ENCODE data around the gene APOBEC2. TPM values are rescaled to one million over a fixed set of nuclear protein-coding genes. Genes with fewer than 3 reads are reported as not detected.

Gene APOBEC2
- total and polyA plus RNA-seq, 2 donors from 2014 or later, result not detected

DNA sequence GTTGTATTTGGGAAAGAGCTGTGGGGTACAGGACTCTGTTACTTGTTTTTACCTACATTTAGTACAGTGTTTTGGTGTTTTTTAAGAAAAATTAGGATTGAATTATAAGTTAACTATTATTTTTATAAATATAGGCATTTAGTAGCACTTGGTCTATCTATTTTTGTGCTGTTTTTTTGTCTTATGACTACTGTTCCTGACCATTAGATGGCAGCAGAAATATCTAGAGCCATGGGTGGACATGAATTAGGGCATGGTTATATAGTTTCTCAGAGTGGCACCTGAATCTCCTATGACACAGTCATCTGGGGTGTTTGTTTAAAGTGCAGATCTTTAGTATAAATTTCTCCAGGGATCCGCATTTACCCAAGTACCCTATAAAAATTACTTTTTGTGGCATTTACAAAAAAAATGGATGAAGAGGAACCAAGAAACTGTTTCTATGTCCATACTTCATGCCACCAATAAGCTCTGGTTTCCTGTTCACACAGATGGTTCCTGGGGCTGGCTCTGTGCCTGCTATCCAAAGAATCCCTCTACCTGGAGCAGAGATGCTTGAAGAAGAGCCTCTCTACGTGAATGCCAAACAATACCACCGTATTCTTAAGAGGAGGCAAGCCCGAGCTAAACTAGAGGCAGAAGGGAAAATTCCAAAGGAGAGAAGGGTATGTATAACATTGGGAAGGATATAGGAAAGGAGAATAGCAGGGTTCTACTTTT lies 39.6 kb downstream of the APOBEC2 start:
- no peak overlapping the region for H3K27ac ChIP-seq (ENCODE audit: low read depth in 2 of 2, low read length in 2 of 2)

DNA sequence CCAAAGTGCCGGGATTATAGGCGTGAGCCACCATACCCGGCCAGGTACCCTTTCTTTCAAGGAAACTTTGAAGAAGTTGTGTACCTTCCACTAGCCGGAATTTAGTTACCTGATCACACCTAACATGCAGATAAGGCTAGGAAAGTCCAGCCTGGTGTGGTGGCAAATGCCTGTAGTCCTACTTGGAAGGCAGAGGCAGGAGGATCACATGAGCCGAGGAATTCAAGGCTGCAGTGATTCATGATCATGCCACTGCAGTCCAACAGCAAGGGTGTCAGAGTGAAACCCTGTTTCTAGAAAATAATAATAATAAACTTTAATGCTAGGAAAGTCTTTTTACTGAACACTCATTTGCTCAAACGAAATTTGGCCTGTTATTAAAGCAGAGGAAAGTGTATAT lies 40.7 kb downstream of the APOBEC2 start:
- no peaks in the 10 kb centered on the region for H3K27me3 ChIP-seq (ENCODE audit: control insufficient read depth, insufficient read depth, low read length)
- no peaks in the 10 kb centered on the region for H3K9me3 ChIP-seq (ENCODE audit: control insufficient read depth in 2 of 3, insufficient read depth in 1 of 3, low read length in 3 of 3)
- DNase-seq (no peak), FAIRE-seq (no peak)
- TF ChIP-seq, protein P1, sequence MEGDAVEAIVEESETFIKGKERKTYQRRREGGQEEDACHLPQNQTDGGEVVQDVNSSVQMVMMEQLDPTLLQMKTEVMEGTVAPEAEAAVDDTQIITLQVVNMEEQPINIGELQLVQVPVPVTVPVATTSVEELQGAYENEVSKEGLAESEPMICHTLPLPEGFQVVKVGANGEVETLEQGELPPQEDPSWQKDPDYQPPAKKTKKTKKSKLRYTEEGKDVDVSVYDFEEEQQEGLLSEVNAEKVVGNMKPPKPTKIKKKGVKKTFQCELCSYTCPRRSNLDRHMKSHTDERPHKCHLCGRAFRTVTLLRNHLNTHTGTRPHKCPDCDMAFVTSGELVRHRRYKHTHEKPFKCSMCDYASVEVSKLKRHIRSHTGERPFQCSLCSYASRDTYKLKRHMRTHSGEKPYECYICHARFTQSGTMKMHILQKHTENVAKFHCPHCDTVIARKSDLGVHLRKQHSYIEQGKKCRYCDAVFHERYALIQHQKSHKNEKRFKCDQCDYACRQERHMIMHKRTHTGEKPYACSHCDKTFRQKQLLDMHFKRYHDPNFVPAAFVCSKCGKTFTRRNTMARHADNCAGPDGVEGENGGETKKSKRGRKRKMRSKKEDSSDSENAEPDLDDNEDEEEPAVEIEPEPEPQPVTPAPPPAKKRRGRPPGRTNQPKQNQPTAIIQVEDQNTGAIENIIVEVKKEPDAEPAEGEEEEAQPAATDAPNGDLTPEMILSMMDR (IDR thresholded peaks at IDR 0.05; ENCODE audit: borderline replicate concordance, extremely low read depth, insufficient read depth), result no peak
- no peaks in the 10 kb centered on the region for H3K4me1 ChIP-seq (ENCODE audit: control insufficient read depth in 2 of 3, insufficient read depth in 2 of 3, low read depth in 1 of 3, low read length in 3 of 3)
- intact Hi-C loops (cut with DNase I), result no loop called here
- H3K36me3 ChIP-seq (ENCODE audit: control insufficient read depth in 2 of 3, insufficient read depth in 3 of 3, low read length in 3 of 3), result peaks cover 25 to 74% (median 55%) of the 10 kb centered on the region in 3 donors
- no peak overlapping the region for H3K27ac ChIP-seq (ENCODE audit: low read depth in 2 of 2, low read length in 2 of 2)
- H3K4me3 ChIP-seq (ENCODE audit: low read length in 3 of 3), result no peak overlapping the region
- no peak overlapping the region for H3K9ac ChIP-seq (ENCODE audit: low read length in 3 of 3)

More for the DNA sequence above, 39.6 kb downstream of the APOBEC2 start:
- Histone ChIP-seq H3K4me1 (ENCODE audit: control insufficient read depth in 2 of 3, insufficient read depth in 2 of 3, low read depth in 1 of 3, low read length in 3 of 3) (no peaks in the 10 kb centered on the region), H3K27me3 (ENCODE audit: control insufficient read depth, insufficient read depth, low read length) (no peaks in the 10 kb centered on the region), H3K9ac (ENCODE audit: low read length in 3 of 3) (no peak overlapping the region), H3K4me3 (ENCODE audit: low read length in 3 of 3) (no peak overlapping the region), H3K9me3 (ENCODE audit: control insufficient read depth in 2 of 3, insufficient read depth in 1 of 3, low read length in 3 of 3) (no peaks in the 10 kb centered on the region), H3K36me3 (ENCODE audit: control insufficient read depth in 2 of 3, insufficient read depth in 3 of 3, low read length in 3 of 3) (peaks cover 25 to 66% (median 49%) of the 10 kb centered on the region in 3 donors)
- TF ChIP-seq, protein P1 (IDR thresholded peaks at IDR 0.05; ENCODE audit: borderline replicate concordance, extremely low read depth, insufficient read depth), result no peak
- DNase-seq (peak in 1 of 5 donors; percentile 51), FAIRE-seq (no peak)
- intact Hi-C loops (cut with DNase I), result no loop called here

DNA sequence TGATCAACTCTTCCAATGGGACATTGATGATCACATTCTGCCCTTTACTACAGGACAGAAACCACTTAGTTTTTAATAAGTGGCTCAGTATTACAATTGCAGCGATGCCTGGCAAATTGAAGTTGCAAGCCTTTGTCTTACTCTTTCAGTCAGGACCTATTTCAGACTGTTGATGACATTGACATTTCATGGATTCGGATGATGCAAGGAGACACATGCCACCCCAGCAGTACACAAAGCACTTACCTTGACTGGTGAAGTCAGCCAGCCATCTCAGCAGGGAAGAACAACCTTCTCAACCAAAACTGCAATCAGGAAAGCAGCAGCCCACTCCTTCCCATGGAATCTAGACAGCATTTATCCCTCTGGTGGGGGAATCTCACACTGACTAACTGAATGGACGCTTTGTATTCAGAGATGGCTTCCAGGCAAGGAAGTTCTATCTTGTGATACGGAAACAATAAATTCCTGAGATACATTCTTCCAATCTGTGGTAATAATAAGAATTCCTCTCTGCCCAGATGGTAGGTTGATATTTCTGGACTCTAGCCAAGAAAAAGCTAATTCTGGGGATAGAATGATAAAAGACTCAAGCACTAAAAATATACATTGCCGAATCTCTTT lies 44.6 kb downstream of the APOBEC2 start:
- TF ChIP-seq, protein P1 (IDR thresholded peaks at IDR 0.05; ENCODE audit: borderline replicate concordance, extremely low read depth, insufficient read depth), result no peak
- Histone ChIP-seq H3K27me3 (ENCODE audit: control insufficient read depth, insufficient read depth, low read length) (no peaks in the 10 kb centered on the region), H3K27ac (ENCODE audit: low read depth in 2 of 2, low read length in 2 of 2) (no peak overlapping the region), H3K9ac (ENCODE audit: low read length in 3 of 3) (no peak overlapping the region), H3K4me1 (ENCODE audit: control insufficient read depth in 2 of 3, insufficient read depth in 2 of 3, low read depth in 1 of 3, low read length in 3 of 3) (no peaks in the 10 kb centered on the region), H3K4me3 (ENCODE audit: low read length in 3 of 3) (no peak overlapping the region), H3K36me3 (ENCODE audit: control insufficient read depth in 2 of 3, insufficient read depth in 3 of 3, low read length in 3 of 3) (peaks cover 28 to 56% (median 41%) of the 10 kb centered on the region in 3 donors), H3K9me3 (ENCODE audit: control insufficient read depth in 2 of 3, insufficient read depth in 1 of 3, low read length in 3 of 3) (no peaks in the 10 kb centered on the region)
- intact Hi-C loops (cut with DNase I), result no loop called here
- FAIRE-seq (no peak), DNase-seq (no peak)

Data from kidney (tissue), 14 donors.